Stomach (tissue), 4 donors: ENCODE data around the gene RGS12.

ENCODE experiments used
- EP300 ChIP-seq: sonication (generic); formaldehyde crosslinking; IDR thresholded peaks from one replicate; pipeline ENCODE4 v1.6.1; 2017; ENCODE audit warnings: antibody characterized with exemption
- POLR2A ChIP-seq, 4 donors: fragments of 450-650 bp; IDR thresholded peaks; one replicate each; pipeline ENCODE4 v1.6.1; 2016; ENCODE audit warnings: antibody characterized with exemption in 4 of 4, control low read depth in 2 of 4, mild to moderate bottlenecking in 1 of 4, moderate library complexity in 1 of 4
- TF ChIP-seq, protein P1 (sequence below), 7 experiments: fragments of 450-650 bp in 4 of 7; fragments of 200-600 bp in 3 of 7; sonication (generic) in 3 of 7; IDR thresholded peaks; one replicate each; pipeline ENCODE4 v1.5.1; 2016 to 2019; ENCODE audit warnings: antibody characterized with exemption in 7 of 7, control low read depth in 2 of 7, mild to moderate bottlenecking in 1 of 7

DNA sequence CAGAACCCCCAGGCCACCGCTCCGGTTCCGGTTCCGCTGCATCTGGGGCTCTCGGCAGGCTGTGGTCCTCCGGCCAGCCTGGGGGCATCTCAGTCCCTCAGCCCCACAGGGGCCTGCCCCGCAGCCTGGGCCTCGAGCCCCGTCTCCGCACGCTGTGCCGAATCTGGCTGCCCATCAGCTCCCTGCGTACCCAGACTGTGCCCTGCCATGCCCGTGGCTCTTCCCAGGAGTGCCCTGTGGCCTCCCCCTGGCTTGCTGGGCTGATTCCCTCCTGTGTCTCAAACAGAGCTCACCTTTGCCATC is 44.7 kb upstream of the RGS12 start:
- TF ChIP-seq, protein P1, sequence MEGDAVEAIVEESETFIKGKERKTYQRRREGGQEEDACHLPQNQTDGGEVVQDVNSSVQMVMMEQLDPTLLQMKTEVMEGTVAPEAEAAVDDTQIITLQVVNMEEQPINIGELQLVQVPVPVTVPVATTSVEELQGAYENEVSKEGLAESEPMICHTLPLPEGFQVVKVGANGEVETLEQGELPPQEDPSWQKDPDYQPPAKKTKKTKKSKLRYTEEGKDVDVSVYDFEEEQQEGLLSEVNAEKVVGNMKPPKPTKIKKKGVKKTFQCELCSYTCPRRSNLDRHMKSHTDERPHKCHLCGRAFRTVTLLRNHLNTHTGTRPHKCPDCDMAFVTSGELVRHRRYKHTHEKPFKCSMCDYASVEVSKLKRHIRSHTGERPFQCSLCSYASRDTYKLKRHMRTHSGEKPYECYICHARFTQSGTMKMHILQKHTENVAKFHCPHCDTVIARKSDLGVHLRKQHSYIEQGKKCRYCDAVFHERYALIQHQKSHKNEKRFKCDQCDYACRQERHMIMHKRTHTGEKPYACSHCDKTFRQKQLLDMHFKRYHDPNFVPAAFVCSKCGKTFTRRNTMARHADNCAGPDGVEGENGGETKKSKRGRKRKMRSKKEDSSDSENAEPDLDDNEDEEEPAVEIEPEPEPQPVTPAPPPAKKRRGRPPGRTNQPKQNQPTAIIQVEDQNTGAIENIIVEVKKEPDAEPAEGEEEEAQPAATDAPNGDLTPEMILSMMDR (IDR thresholded peaks at IDR 0.05): no peak
- TF ChIP-seq POLR2A (IDR thresholded peaks at IDR 0.05) (no peak), EP300 (no peak)
